ENCODE data around the gene APOBEC3A. TPM values are rescaled to one million over a fixed set of nuclear protein-coding genes. Genes with fewer than 3 reads are reported as not detected.

The APOBEC3A gene
- total and polyA plus RNA-seq, 2 donors (not counting 1 experiment from before 2014, with no cell fraction given): 2.8 TPM; not detected in 1

GRCh38 chr22:38925571-38926041, 31.8 kb upstream of the APOBEC3A start:
- 91% methylated on average over 5 of the region's 7 CpGs for WGBS (ENCODE audit: insufficient coverage)

More at GRCh38 chr22:38925571-38926041, 31.8 kb upstream of the APOBEC3A start:
- TF ChIP-seq EZH2 (IDR thresholded peaks at IDR 0.05; ENCODE audit: borderline replicate concordance, insufficient read depth, low read depth, low read length, poor library complexity, severe bottlenecking): no peak
- no peak for TF ChIP-seq CTCF (IDR thresholded peaks at IDR 0.05)
- intact Hi-C loops (cut with micrococcal nuclease): no loop called here
- H3K27me3 Mint-ChIP-seq: peaks cover 53% of the 10 kb centered on the region
- H3K27ac Mint-ChIP-seq: no peak overlapping the region
- ChIA-PET POLR2A (no interaction called here), CTCF (no interaction called here)
- H3K4me1 Mint-ChIP-seq: peaks cover 4% of the 10 kb centered on the region
- H3K79me2 ChIP-seq (ENCODE audit: control insufficient read depth, insufficient read depth, low read length): no peaks in the 10 kb centered on the region
- ATAC-seq (ENCODE audit: low read depth) (no peak), DNase-seq (no peak)
- no peak overlapping the region for H2AFZ ChIP-seq (ENCODE audit: insufficient read depth, low read depth, low read length, poor library complexity, severe bottlenecking)
- H3K4me3 ChIP-seq (ENCODE audit: control extremely low read depth in 1 of 5, extremely low read depth in 1 of 5, insufficient read depth in 1 of 5, low read depth in 2 of 5, low read length in 4 of 5): no peak overlapping the region
- no peak overlapping the region for H3K27ac ChIP-seq (ENCODE audit: low read length in 2 of 2)
- peaks cover 3% of the 10 kb centered on the region in 2 donors for H3K4me1 ChIP-seq (ENCODE audit: control insufficient read depth in 2 of 2, insufficient read depth in 2 of 2, low read length in 2 of 2)
- H3K36me3 ChIP-seq (replicated peaks in 1 of 2; ENCODE audit: control extremely low read depth in 1 of 2, control insufficient read depth in 1 of 2, extremely low read depth in 1 of 2, insufficient read depth in 2 of 2, low read length in 1 of 2): no peaks in the 10 kb centered on the region
- no peaks in the 10 kb centered on the region for H4K20me1 ChIP-seq (ENCODE audit: control insufficient read depth, insufficient read depth, low read length, poor library complexity, severe bottlenecking)
- no peak overlapping the region for H3K4me3 Mint-ChIP-seq
- no peaks in the 10 kb centered on the region for H3K9me3 ChIP-seq (ENCODE audit: control extremely low read depth in 1 of 3, control insufficient read depth in 2 of 3, insufficient read depth in 1 of 3, low read length in 2 of 3)
- no peaks in the 10 kb centered on the region for H3K9me3 Mint-ChIP-seq (ENCODE audit: insufficient read depth)
- H3K27me3 ChIP-seq (replicated peaks in 1 of 4; ENCODE audit: control extremely low read depth in 1 of 4, control insufficient read depth in 3 of 4, insufficient read depth in 4 of 4, low read length in 3 of 4): peaks cover 0 to 34% (median 15%) of the 10 kb centered on the region in 4 experiments
- no peak overlapping the region for H3K4me2 ChIP-seq (replicated peaks; ENCODE audit: low read depth, low read length, poor library complexity, severe bottlenecking)
- no peak overlapping the region for H3K9ac ChIP-seq (ENCODE audit: low read length)

All from B cell (primary cell).